ENCODE results near the gene SPDL1.

GRCh38 chr5:169563369-169563768 lies 20.2 kb upstream of the SPDL1 start:
- no peak for TF ChIP-seq CTCF (IDR thresholded peaks at IDR 0.05 in 4 of 5, conservative IDR thresholded peaks at IDR 0.05 in 1 of 5)
- no peak for TF ChIP-seq POLR2A (IDR thresholded peaks at IDR 0.05)
